KMS-11 (cell line): ENCODE measurements around the gene SSNA1.

Source experiments
- H2AFZ ChIP-seq: fragments of 200-600 bp; sonication (generic); 2 replicates; pipeline ENCODE4 v1.6.1; 2016; ENCODE audit warnings: antibody characterized with exemption, mixed run types, low read depth
- H3K27ac ChIP-seq: fragments of 200-600 bp; sonication (generic); 2 replicates; pipeline ENCODE4 v1.6.1; 2016; ENCODE audit warnings: mild to moderate bottlenecking, mixed run types
- H3K27me3 ChIP-seq: fragments of 200-600 bp; sonication (generic); 2 replicates; pipeline ENCODE4 v1.6.1; 2017; ENCODE audit warnings: mild to moderate bottlenecking, low read depth, mixed run types, moderate library complexity; ENCODE audit not compliant: insufficient read depth
- H3K36me3 ChIP-seq: fragments of 200-600 bp; sonication (generic); 2 replicates; pipeline ENCODE4 v1.6.1; 2017; ENCODE audit warnings: mild to moderate bottlenecking, mixed run types; ENCODE audit not compliant: insufficient read depth
- H3K4me1 ChIP-seq: fragments of 200-600 bp; sonication (generic); 2 replicates; pipeline ENCODE4 v1.6.1; 2016; ENCODE audit warnings: mild to moderate bottlenecking, low read depth, mixed run types; ENCODE audit not compliant: poor library complexity, severe bottlenecking
- H3K4me2 ChIP-seq: fragments of 200-600 bp; sonication (generic); 2 replicates; pipeline ENCODE4 v1.7.0; 2016; ENCODE audit warnings: mild to moderate bottlenecking, mixed run types
- H3K4me3 ChIP-seq: fragments of 200-600 bp; sonication (generic); IDR thresholded peaks from 2 replicates; pipeline ENCODE4 v1.6.1; 2017; ENCODE audit warnings: low read depth, low read length, mixed read lengths; ENCODE audit not compliant: insufficient read depth
- H3K79me2 ChIP-seq: fragments of 200-600 bp; sonication (generic); 2 replicates; pipeline ENCODE4 v1.6.1; 2016; ENCODE audit warnings: low read depth, mixed run types; ENCODE audit not compliant: insufficient read depth
- H3K9ac ChIP-seq: fragments of 200-600 bp; sonication (generic); 2 replicates; pipeline ENCODE4 v1.6.1; 2016; ENCODE audit warnings: mild to moderate bottlenecking, mixed run types
- H4K20me1 ChIP-seq: fragments of 200-600 bp; sonication (generic); 2 replicates; pipeline ENCODE4 v1.6.1; 2016; ENCODE audit warnings: mild to moderate bottlenecking, mixed run types; ENCODE audit not compliant: insufficient read depth
- CTCF ChIP-seq: fragments of 200-600 bp; sonication (generic); conservative IDR thresholded peaks from 2 replicates; pipeline ENCODE4 v1.6.1; 2017; ENCODE audit warnings: low read depth, mild to moderate bottlenecking, antibody characterized with exemption, low read length, moderate library complexity, mixed read lengths

SSNA1 gene

GRCh38 chr9:137164370-137165249 is 23.9 kb upstream of the SSNA1 start:
- Histone ChIP-seq H3K9ac (no peak overlapping the region), H4K20me1 (no peaks in the 10 kb centered on the region), H3K4me2 (no peak overlapping the region), H3K36me3 (no peaks in the 10 kb centered on the region), H3K27ac (no peak overlapping the region), H2AFZ (no peak overlapping the region), H3K4me3 (no peak overlapping the region), H3K4me1 (peaks cover 32% of the 10 kb centered on the region), H3K27me3 (peaks cover 55% of the 10 kb centered on the region), H3K79me2 (no peaks in the 10 kb centered on the region)
- no peak for TF ChIP-seq CTCF

- Histone ChIP-seq H3K9ac (no peak overlapping the region), H4K20me1 (no peaks in the 10 kb centered on the region), H3K4me3 (no peak overlapping the region), H3K36me3 (no peaks in the 10 kb centered on the region), H3K79me2 (no peaks in the 10 kb centered on the region), H3K27me3 (peaks cover 55% of the 10 kb centered on the region), H2AFZ (no peak overlapping the region), H3K27ac (no peak overlapping the region), H3K4me1 (peaks cover 32% of the 10 kb centered on the region), H3K4me2 (no peak overlapping the region)
- TF ChIP-seq CTCF = no peak
These were observed 23.1 kb upstream of the SSNA1 start for GRCh38 chr9:137165250-137165836.

- Histone ChIP-seq H3K27me3 (peaks cover 55% of the 10 kb centered on the region), H2AFZ (no peak overlapping the region), H3K36me3 (no peaks in the 10 kb centered on the region), H3K4me3 (no peak overlapping the region), H3K4me2 (no peak overlapping the region), H3K79me2 (no peaks in the 10 kb centered on the region), H4K20me1 (no peaks in the 10 kb centered on the region), H3K9ac (no peak overlapping the region), H3K27ac (no peak overlapping the region), H3K4me1 (peaks cover 38% of the 10 kb centered on the region)
- TF ChIP-seq CTCF = no peak
These were observed 21.9 kb upstream of the SSNA1 start for GRCh38 chr9:137166380-137167229.

- Histone ChIP-seq H4K20me1 (no peaks in the 10 kb centered on the region), H3K4me2 (no peak overlapping the region), H2AFZ (no peak overlapping the region), H3K27ac (no peak overlapping the region), H3K4me3 (no peak overlapping the region), H3K27me3 (peaks cover 53% of the 10 kb centered on the region), H3K4me1 (peaks cover 40% of the 10 kb centered on the region), H3K79me2 (no peaks in the 10 kb centered on the region), H3K9ac (no peak overlapping the region), H3K36me3 (no peaks in the 10 kb centered on the region)
- TF ChIP-seq CTCF = no peak
These were observed 21.2 kb upstream of the SSNA1 start for GRCh38 chr9:137167277-137167746.
